GM12874 (cell line): ENCODE data around the gene PEPD.
A peak's percentile ranks its signal among the peaks of the same experiment; 100 is the strongest.

ENCODE experiments used
- CTCF ChIP-seq: IDR thresholded peaks from 2 replicates; pipeline ENCODE4 v1.5.1; 2011; ENCODE audit warnings: low read depth, mild to moderate bottlenecking, control low read depth, low read length, moderate library complexity; ENCODE audit not compliant: insufficient read depth

The PEPD gene

GRCh38 chr19:33410915-33411401 is 110.6 kb downstream of the PEPD start:
- no peak for TF ChIP-seq CTCF

GRCh38 chr19:33409906-33410685 is 111.5 kb downstream of the PEPD start:
- no peak for TF ChIP-seq CTCF

- no peak for TF ChIP-seq CTCF
These were observed 112.8 kb downstream of the PEPD start for GRCh38 chr19:33408538-33409434.

- TF ChIP-seq CTCF: no peak
These were observed 113.5 kb downstream of the PEPD start for GRCh38 chr19:33408116-33408515.

GRCh38 chr19:33407716-33408115 is 113.9 kb downstream of the PEPD start:
- TF ChIP-seq CTCF: no peak

- no peak for TF ChIP-seq CTCF
These were observed 114.4 kb downstream of the PEPD start for GRCh38 chr19:33407140-33407551.

GRCh38 chr19:33406521-33407139 is 115.0 kb downstream of the PEPD start:
- TF ChIP-seq CTCF: peak; percentile 95
